H1 (cell line): ENCODE measurements around the gene SBF2. TPM values are rescaled to one million over a fixed set of nuclear protein-coding genes. Genes with fewer than 3 reads are reported as not detected.

ENCODE experiments used
- CHD7 ChIP-seq: fragments of 300-600 bp; sonication (generic); IDR thresholded peaks from 2 replicates; pipeline ENCODE4 v1.7.1; 2012; ENCODE audit warnings: low read length, moderate library complexity, mild to moderate bottlenecking, inconsistent platforms; ENCODE audit not compliant: insufficient replicate concordance
- MAX ChIP-seq: IDR thresholded peaks from 2 replicates; pipeline ENCODE4 v1.6.1; 2012; ENCODE audit warnings: inconsistent platforms
- polyA plus RNA-seq, 7 experiments: library from polyadenylated mRNA; depleted of rRNA in 3 of 7; stranded (reverse) in 5 of 7; unstranded in 2 of 7; fragments of >200 nt in 5 of 7; fragments of 200-250 nt in 2 of 7; gene quantifications; 1 replicate in 5 of 7; 2 replicates in 1 of 7; 4 replicates in 1 of 7; pipeline versions ENCODE4 v1.2.1 to v1.2.3, GENCODE V29; 2011 to 2013; ENCODE audit warnings: missing spikeins in 2 of 7, mixed read lengths in 2 of 7
- total RNA-seq: library from RNA; stranded (reverse); fragmentation: NEBNext Ultra II Directional; extraction: Animal tissue kit (Norgen Biotek cat#: 25700); gene quantifications from 2 replicates; pipeline ENCODE4 v1.2.1, GENCODE V29; 2021

Gene SBF2
- total and polyA plus RNA-seq, 2 of the 8 experiments (the other 6 are each of a cell fraction or from before 2014, with no cell fraction given) = 36.7 to 50.5 TPM

GRCh38 chr11:9820260-9820659, 473.8 kb downstream of the SBF2 start (continued):
- no peak for TF ChIP-seq CHD7
- no peak for TF ChIP-seq MAX
